ENCODE results near the gene PHLDB3. TPM values are rescaled to one million over a fixed set of nuclear protein-coding genes. Genes with fewer than 3 reads are reported as not detected.
"Not testable (repeated sequence)": the region's sequence is repeated elsewhere in the genome, so short reads cannot be mapped to it uniquely, and the experiment has no call there.

PHLDB3 gene
- total and polyA plus RNA-seq, 2 of the 13 experiments (the other 11 are each of a cell fraction or from before 2014, with no cell fraction given), result 11.3 to 14.5 TPM

DNA sequence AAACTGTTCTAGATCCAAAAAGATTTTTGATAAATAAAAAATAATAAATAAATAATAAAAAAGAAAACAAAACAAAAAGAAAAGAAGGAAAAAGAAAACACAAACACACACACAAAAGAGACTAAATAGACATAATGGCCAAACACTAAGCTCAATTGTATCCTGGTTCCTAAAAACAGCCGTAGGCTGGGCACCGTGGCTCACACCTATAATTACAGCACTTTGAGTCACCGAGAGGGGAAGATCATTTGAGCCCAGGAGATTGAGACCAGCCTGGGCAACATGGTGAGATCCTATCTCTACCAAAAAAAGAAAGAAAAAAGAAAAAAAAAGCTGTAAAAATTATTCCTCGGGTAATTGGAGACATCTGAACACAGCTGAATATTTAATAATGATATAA, 13.5 kb upstream of the PHLDB3 start (continued):
- TF ChIP-seq ARID2 (CRISPR knock-in tag; IDR thresholded peaks at IDR 0.05; ENCODE audit: borderline replicate concordance) (no peak), JUND (CRISPR knock-in tag; IDR thresholded peaks at IDR 0.05) (no peak), MED8 (CRISPR knock-in tag; IDR thresholded peaks at IDR 0.05; ENCODE audit: insufficient replicate concordance) (no peak), TAF15 (IDR thresholded peaks at IDR 0.05; ENCODE audit: low read depth, low read length, poor library complexity, severe bottlenecking) (no peak), MED13 (CRISPR knock-in tag; IDR thresholded peaks at IDR 0.05) (no peak)
- TF ChIP-seq, protein P1, sequence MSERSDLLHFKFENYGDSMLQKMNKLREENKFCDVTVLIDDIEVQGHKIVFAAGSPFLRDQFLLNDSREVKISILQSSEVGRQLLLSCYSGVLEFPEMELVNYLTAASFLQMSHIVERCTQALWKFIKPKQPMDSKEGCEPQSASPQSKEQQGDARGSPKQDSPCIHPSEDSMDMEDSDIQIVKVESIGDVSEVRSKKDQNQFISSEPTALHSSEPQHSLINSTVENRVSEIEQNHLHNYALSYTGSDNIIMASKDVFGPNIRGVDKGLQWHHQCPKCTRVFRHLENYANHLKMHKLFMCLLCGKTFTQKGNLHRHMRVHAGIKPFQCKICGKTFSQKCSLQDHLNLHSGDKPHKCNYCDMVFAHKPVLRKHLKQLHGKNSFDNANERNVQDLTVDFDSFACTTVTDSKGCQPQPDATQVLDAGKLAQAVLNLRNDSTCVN (CRISPR knock-in tag; IDR thresholded peaks at IDR 0.05; ENCODE audit: borderline replicate concordance), result no peak
- TF ChIP-seq, protein P2, sequence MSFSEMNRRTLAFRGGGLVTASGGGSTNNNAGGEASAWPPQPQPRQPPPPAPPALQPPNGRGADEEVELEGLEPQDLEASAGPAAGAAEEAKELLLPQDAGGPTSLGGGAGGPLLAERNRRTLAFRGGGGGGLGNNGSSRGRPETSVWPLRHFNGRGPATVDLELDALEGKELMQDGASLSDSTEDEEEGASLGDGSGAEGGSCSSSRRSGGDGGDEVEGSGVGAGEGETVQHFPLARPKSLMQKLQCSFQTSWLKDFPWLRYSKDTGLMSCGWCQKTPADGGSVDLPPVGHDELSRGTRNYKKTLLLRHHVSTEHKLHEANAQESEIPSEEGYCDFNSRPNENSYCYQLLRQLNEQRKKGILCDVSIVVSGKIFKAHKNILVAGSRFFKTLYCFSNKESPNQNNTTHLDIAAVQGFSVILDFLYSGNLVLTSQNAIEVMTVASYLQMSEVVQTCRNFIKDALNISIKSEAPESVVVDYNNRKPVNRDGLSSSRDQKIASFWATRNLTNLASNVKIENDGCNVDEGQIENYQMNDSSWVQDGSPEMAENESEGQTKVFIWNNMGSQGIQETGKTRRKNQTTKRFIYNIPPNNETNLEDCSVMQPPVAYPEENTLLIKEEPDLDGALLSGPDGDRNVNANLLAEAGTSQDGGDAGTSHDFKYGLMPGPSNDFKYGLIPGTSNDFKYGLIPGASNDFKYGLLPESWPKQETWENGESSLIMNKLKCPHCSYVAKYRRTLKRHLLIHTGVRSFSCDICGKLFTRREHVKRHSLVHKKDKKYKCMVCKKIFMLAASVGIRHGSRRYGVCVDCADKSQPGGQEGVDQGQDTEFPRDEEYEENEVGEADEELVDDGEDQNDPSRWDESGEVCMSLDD (CRISPR knock-in tag; IDR thresholded peaks at IDR 0.05; ENCODE audit: borderline replicate concordance), result no peak

DNA sequence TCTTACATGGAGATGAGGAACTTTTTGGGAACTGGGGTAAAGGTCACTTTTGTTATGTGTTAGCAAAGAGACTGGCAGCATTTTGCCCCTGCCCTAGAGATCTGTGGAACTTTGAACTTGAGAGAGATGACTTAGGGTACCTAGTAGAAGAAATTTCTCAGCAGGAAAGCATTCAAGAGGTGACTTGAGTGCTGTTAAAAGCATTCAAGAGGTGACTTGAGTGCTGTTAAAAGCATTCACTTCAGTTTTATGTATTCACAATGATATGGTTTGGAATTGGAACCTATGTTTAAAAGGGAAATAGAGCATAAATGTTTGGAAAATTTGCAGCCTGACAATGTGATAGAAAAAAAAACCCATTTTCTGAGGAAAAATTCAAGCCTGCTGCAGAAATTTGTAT, 7.9 kb upstream of the PHLDB3 start:
- POLR2A ChIA-PET; H3K36me3 ChIP-seq (replicated peaks in 1 of 2; ENCODE audit: control insufficient read depth in 1 of 2, insufficient read depth in 2 of 2, low read length in 2 of 2); H3K9me3 ChIP-seq (ENCODE audit: low read length); CTCF ChIA-PET (ENCODE audit: low intra/inter-chr PET ratio, low total read pairs); BruUV-seq (replicated peaks); H4K20me1 ChIP-seq (ENCODE audit: insufficient read depth, low read length); in situ Hi-C loops (cut with HindIII; ENCODE audit: extremely low pct_ligation_motif_present, low pct_unique_long_range_greater_than_20kb); H3K79me2 ChIP-seq (ENCODE audit: insufficient read depth, low read length); H3K4me3 ChIP-seq (replicated peaks in 1 of 3; ENCODE audit: insufficient read depth in 1 of 3, low read depth in 2 of 3, low read length in 3 of 3); H3K27me3 ChIP-seq (ENCODE audit: control insufficient read depth in 1 of 2, insufficient read depth in 2 of 2, low read length in 2 of 2); H3K9ac ChIP-seq (ENCODE audit: insufficient read depth, low read depth, low read length); ATAC-seq; H3K27ac ChIP-seq (ENCODE audit: extremely low read length, insufficient read depth, low read length); H3K4me1 ChIP-seq (ENCODE audit: insufficient read depth, low read length); DNase-seq (ENCODE audit: low spot score); FAIRE-seq; H2AFZ ChIP-seq (ENCODE audit: low read length); intact Hi-C loops (cut with micrococcal nuclease; ENCODE audit: unreplicated experiment); H3K4me2 ChIP-seq (ENCODE audit: low read depth, low read length): not testable (repeated sequence)
